CD14-positive monocyte (primary cell): ENCODE measurements around the gene ITGB2. TPM values are rescaled to one million over a fixed set of nuclear protein-coding genes. Genes with fewer than 3 reads are reported as not detected.

Experiments
- DNase-seq, 3 donors: peaks; one replicate each; pipeline ENCODE4 v3.0.0-alpha.2; 2011 to 2022
- H2AFZ ChIP-seq: 2 replicates; pipeline ENCODE4 v1.6.0; 2012; ENCODE audit warnings: mild to moderate bottlenecking, low read depth, low read length, inconsistent platforms; ENCODE audit not compliant: insufficient read depth, poor library complexity, severe bottlenecking
- H3K27ac ChIP-seq, 2 donors: 1 replicate in 1 of 2; 2 replicates in 1 of 2; pipeline ENCODE4 v1.5.1; 2012 to 2013; ENCODE audit warnings: low read length in 2 of 2, control low read depth in 1 of 2, inconsistent platforms in 1 of 2, low read depth in 1 of 2, mild to moderate bottlenecking in 1 of 2
- H3K27me3 ChIP-seq, 2 donors: one replicate each; pipeline versions ENCODE4 v1.6.0 to v1.6.1; 2011 to 2013; ENCODE audit warnings: low read length in 2 of 2; ENCODE audit not compliant: control insufficient read depth in 2 of 2, insufficient read depth in 2 of 2
- H3K36me3 ChIP-seq, 2 donors: replicated peaks in 1 of 2; 1 replicate in 1 of 2; 2 replicates in 1 of 2; pipeline versions ENCODE4 v1.5.1 to v1.6.1; 2012 to 2013; ENCODE audit warnings: low read length in 2 of 2, control low read depth in 1 of 2, inconsistent platforms in 1 of 2, mild to moderate bottlenecking in 1 of 2; ENCODE audit not compliant: insufficient read depth in 2 of 2, control insufficient read depth in 1 of 2
- H3K4me1 ChIP-seq, 2 donors: 1 replicate in 1 of 2; 2 replicates in 1 of 2; pipeline versions ENCODE4 v1.5.1 to v1.6.1; 2012 to 2013; ENCODE audit warnings: low read length in 2 of 2, control low read depth in 1 of 2, inconsistent platforms in 1 of 2, mild to moderate bottlenecking in 1 of 2, moderate library complexity in 1 of 2; ENCODE audit not compliant: insufficient read depth in 2 of 2, control insufficient read depth in 1 of 2
- H3K4me2 ChIP-seq: replicated peaks from 2 replicates; pipeline ENCODE3; 2012; ENCODE audit warnings: low read length, moderate library complexity, mild to moderate bottlenecking; ENCODE audit not compliant: poor library complexity, severe bottlenecking; ENCODE audit errors: extremely low read depth
- H3K4me3 ChIP-seq, 3 experiments: fragments of 200-600 bp in 1 of 3; sonication (generic) in 1 of 3; replicated peaks in 1 of 3; 1 replicate in 2 of 3; 2 replicates in 1 of 3; pipeline ENCODE4 v1.5.1; 2011 to 2013; ENCODE audit warnings: low read length in 3 of 3, mild to moderate bottlenecking in 3 of 3, control low read depth in 2 of 3, low read depth in 2 of 3, inconsistent platforms in 1 of 3, moderate library complexity in 1 of 3
- H3K79me2 ChIP-seq: 2 replicates; pipeline ENCODE4 v1.6.0; 2012; ENCODE audit warnings: mild to moderate bottlenecking, control low read depth, inconsistent platforms, low read length, moderate library complexity; ENCODE audit not compliant: insufficient read depth
- H3K9ac ChIP-seq: 2 replicates; pipeline ENCODE4 v1.6.0; 2017; ENCODE audit warnings: low read length, mild to moderate bottlenecking; ENCODE audit not compliant: insufficient read depth, poor library complexity, severe bottlenecking
- H3K9me3 ChIP-seq, 2 donors: replicated peaks in 1 of 2; 1 replicate in 1 of 2; 2 replicates in 1 of 2; pipeline versions ENCODE4 v1.5.1 to v1.6.1; 2012 to 2013; ENCODE audit warnings: low read length in 2 of 2, control low read depth in 1 of 2; ENCODE audit not compliant: control insufficient read depth in 1 of 2, insufficient read depth in 1 of 2
- H4K20me1 ChIP-seq: 2 replicates; pipeline ENCODE4 v1.6.0; 2012; ENCODE audit warnings: mild to moderate bottlenecking, low read length, control low read depth, moderate library complexity; ENCODE audit not compliant: insufficient read depth
- H3K27ac Mint-ChIP-seq, 7 donors: one replicate each; pipeline ENCODE4 v1.8.0; 2020; ENCODE audit warnings: mild to moderate bottlenecking in 7 of 7, mixed read lengths in 7 of 7, moderate library complexity in 6 of 7, inconsistent platforms in 2 of 7
- H3K27me3 Mint-ChIP-seq, 3 donors: one replicate each; pipeline ENCODE4 v1.8.0; 2021 to 2022; ENCODE audit warnings: low read depth in 3 of 3, mild to moderate bottlenecking in 3 of 3, mixed read lengths in 3 of 3, moderate library complexity in 3 of 3, inconsistent platforms in 1 of 3
- H3K36me3 Mint-ChIP-seq, 2 donors: one replicate each; pipeline ENCODE4 v1.8.0; 2020; ENCODE audit warnings: mixed read lengths in 2 of 2, inconsistent platforms in 1 of 2, mild to moderate bottlenecking in 1 of 2
- H3K4me1 Mint-ChIP-seq: one replicate; pipeline ENCODE4 v1.8.0; 2020; ENCODE audit warnings: mild to moderate bottlenecking, mixed read lengths
- H3K4me3 Mint-ChIP-seq, 2 donors: one replicate each; pipeline ENCODE4 v1.8.0; 2020; ENCODE audit warnings: mild to moderate bottlenecking in 2 of 2, mixed read lengths in 2 of 2, moderate library complexity in 1 of 2
- H3K9me3 Mint-ChIP-seq, 7 donors: one replicate each; pipeline ENCODE4 v1.8.0; 2020 to 2022; ENCODE audit warnings: mixed read lengths in 7 of 7, mild to moderate bottlenecking in 6 of 7, moderate library complexity in 6 of 7, inconsistent platforms in 2 of 7
- CTCF ChIP-seq: fragments of 200-600 bp; IDR thresholded peaks from one replicate; pipeline ENCODE4 v1.8.0; 2022; ENCODE audit warnings: antibody characterized with exemption, mild to moderate bottlenecking
- WGBS: methylation state at CpG from one replicate; pipeline ENCODE4 v1.1.5; 2013; ENCODE audit warnings: missing lambda C conversion rate; ENCODE audit not compliant: insufficient coverage; 5-methylcytosine and 5-hydroxymethylcytosine counted together
- intact Hi-C, 2 donors: fragments of 100-400 bp; cut with micrococcal nuclease; formaldehyde crosslinking; loops; one replicate each; pipeline versions ENCODE4 v1.15.0 to v1.15.1; 2023
- polyA plus RNA-seq, 3 donors: library from polyadenylated mRNA; depleted of rRNA in 1 of 3; unstranded in 2 of 3; stranded (reverse) in 1 of 3; fragments of 300-500 nt in 2 of 3; fragments of >200 nt in 1 of 3; fragmentation: Illumina TruSeq in 2 of 3; gene quantifications; 1 replicate in 2 of 3; 2 replicates in 1 of 3; pipeline ENCODE4 v1.2.3, GENCODE V29; 2012 to 2021

The ITGB2 gene
- polyA plus RNA-seq, 3 donors, result 1,470 to 1,628 (median 1,602) TPM

- peak overlapping the region; percentile 10 to 55 for H3K27ac ChIP-seq
- H4K20me1 ChIP-seq, result peaks cover 100% of the 10 kb centered on the region
- no peak overlapping the region for H3K4me3 ChIP-seq
- 90% methylated on average over 22 of the region's 30 CpGs for WGBS
- H3K4me2 ChIP-seq, result peak overlapping the region; percentile 23
- Mint-ChIP-seq H3K27ac (peak overlapping the region; percentile 25 to 75 (median 58)), H3K36me3 (peaks cover 71 to 100% of the 10 kb centered on the region in 2 donors), H3K4me1 (peaks cover 60% of the 10 kb centered on the region), H3K9me3 (peaks cover 0 to 1% (median 0%) of the 10 kb centered on the region in 7 donors), H3K27me3 (peaks cover 0 to 3% (median 0%) of the 10 kb centered on the region in 3 donors), H3K4me3 (no peak overlapping the region)
- peaks cover 66 to 86% of the 10 kb centered on the region in 2 donors for H3K4me1 ChIP-seq
- no peaks in the 10 kb centered on the region for H3K9me3 ChIP-seq
- no peak overlapping the region for H2AFZ ChIP-seq
- intact Hi-C loops, result no loop called here
- peaks cover 95 to 97% of the 10 kb centered on the region in 2 donors for H3K36me3 ChIP-seq
- H3K27me3 ChIP-seq, result no peaks in the 10 kb centered on the region
- TF ChIP-seq CTCF, result no peak
- DNase-seq, result no peak
- peaks cover 93% of the 10 kb centered on the region for H3K79me2 ChIP-seq
- H3K9ac ChIP-seq, result no peak overlapping the region
Measured at GRCh38 chr21:44902268-44903049, 18.2 kb downstream of the ITGB2 start.

GRCh38 chr21:44901391-44902074 lies 19.2 kb downstream of the ITGB2 start:
- peaks cover 72 to 100% of the 10 kb centered on the region in 2 donors for H3K36me3 Mint-ChIP-seq
- TF ChIP-seq CTCF, result no peak

More at GRCh38 chr21:44901391-44902074, 19.2 kb downstream of the ITGB2 start:
- no peaks in the 10 kb centered on the region for H3K27me3 ChIP-seq
- H3K4me3 ChIP-seq, result no peak overlapping the region
- Mint-ChIP-seq H3K9me3 (peaks cover 0 to 1% (median 0%) of the 10 kb centered on the region in 7 donors), H3K27ac (peak overlapping the region in 2 of 7 donors; percentile 70 to 73), H3K4me3 (no peak overlapping the region), H3K27me3 (peaks cover 0 to 3% (median 0%) of the 10 kb centered on the region in 3 donors), H3K4me1 (peaks cover 57% of the 10 kb centered on the region)
- WGBS, result 96% methylated on average over 27 of the region's 27 CpGs
- peak overlapping the region in 1 of 2 donors; percentile 39 for H3K27ac ChIP-seq
- peaks cover 62 to 85% of the 10 kb centered on the region in 2 donors for H3K4me1 ChIP-seq
- peaks cover 100% of the 10 kb centered on the region for H4K20me1 ChIP-seq
- H3K9me3 ChIP-seq, result no peaks in the 10 kb centered on the region
- intact Hi-C loops, result no loop called here
- peaks cover 93% of the 10 kb centered on the region for H3K79me2 ChIP-seq
- no peak overlapping the region for H3K4me2 ChIP-seq
- no peak overlapping the region for H2AFZ ChIP-seq
- H3K9ac ChIP-seq, result no peak overlapping the region
- H3K36me3 ChIP-seq, result peaks cover 95 to 97% of the 10 kb centered on the region in 2 donors
- no peak for DNase-seq
